GM19467 (cell line): ENCODE data around the gene RORC.

Experiments
- ATAC-seq: cut with Tn5 transposase; IDR thresholded peaks from one replicate; pipeline ENCODE4 v1.9.1; 2021; ENCODE audit warnings: mild to moderate bottlenecking, moderate library complexity; ENCODE audit not compliant: unreplicated experiment

Gene RORC

GRCh38 chr1:151849126-151849525, 17.5 kb upstream of the RORC start:
- no peak for ATAC-seq

GRCh38 chr1:151847867-151848596, 16.4 kb upstream of the RORC start:
- no peak for ATAC-seq

- ATAC-seq, result no peak
These were observed 15.2 kb upstream of the RORC start for GRCh38 chr1:151846686-151847237.

- no peak for ATAC-seq
These were observed 14.5 kb upstream of the RORC start for GRCh38 chr1:151846062-151846568.

- no peak for ATAC-seq
These were observed 11.8 kb upstream of the RORC start for GRCh38 chr1:151843398-151843797.

- ATAC-seq, result no peak
These were observed 9.5 kb upstream of the RORC start for GRCh38 chr1:151841141-151841540.

GRCh38 chr1:151840421-151840820, 8.8 kb upstream of the RORC start:
- no peak for ATAC-seq

GRCh38 chr1:151839457-151840403, 8.1 kb upstream of the RORC start, which contains the start of gene C2CD4D:
C2CD4D (minus strand) TSS chr1:151839820; CDS start chr1:151838989, 831 bp downstream.
- no peak for ATAC-seq

GRCh38 chr1:151839082-151839412, 7.4 kb upstream of the RORC start:
- no peak for ATAC-seq

- ATAC-seq, result no peak
These were observed 6.8 kb upstream of the RORC start for GRCh38 chr1:151838222-151839081.

- no peak for ATAC-seq
These were observed 6.3 kb upstream of the RORC start for GRCh38 chr1:151837884-151838221.

GRCh38 chr1:151837197-151837596, 5.6 kb upstream of the RORC start:
- no peak for ATAC-seq

- ATAC-seq, result no peak
These were observed 4.0 kb upstream of the RORC start for GRCh38 chr1:151835596-151835995.

- ATAC-seq, result no peak
These were observed 2.6 kb upstream of the RORC start for GRCh38 chr1:151834239-151834638.

- no peak for ATAC-seq
These were observed 1.7 kb upstream of the RORC start for GRCh38 chr1:151833172-151833900.

- ATAC-seq, result no peak
These were observed 847 bp upstream of the RORC start for GRCh38 chr1:151832318-151832980.

- ATAC-seq, result no peak
These were observed 378 bp downstream of the RORC start for GRCh38 chr1:151831256-151831591.

GRCh38 chr1:151830055-151830454, 1.5 kb downstream of the RORC start:
- ATAC-seq, result no peak

- no peak for ATAC-seq
These were observed 2.1 kb downstream of the RORC start for GRCh38 chr1:151829352-151830046.
